ENCODE measurements around the gene NUP205. TPM values are rescaled to one million over a fixed set of nuclear protein-coding genes. Genes with fewer than 3 reads are reported as not detected.
A peak's percentile ranks its signal among the peaks of the same experiment; 100 is the strongest.

The NUP205 gene
- total RNA-seq, 1 donor from 2014 or later = 62.4 TPM

GRCh38 chr7:135552148-135552547, 5.6 kb upstream of the NUP205 start:
- ATAC-seq = no peak

GRCh38 chr7:135553346-135553745, 4.4 kb upstream of the NUP205 start:
- no peak for ATAC-seq

DNA sequence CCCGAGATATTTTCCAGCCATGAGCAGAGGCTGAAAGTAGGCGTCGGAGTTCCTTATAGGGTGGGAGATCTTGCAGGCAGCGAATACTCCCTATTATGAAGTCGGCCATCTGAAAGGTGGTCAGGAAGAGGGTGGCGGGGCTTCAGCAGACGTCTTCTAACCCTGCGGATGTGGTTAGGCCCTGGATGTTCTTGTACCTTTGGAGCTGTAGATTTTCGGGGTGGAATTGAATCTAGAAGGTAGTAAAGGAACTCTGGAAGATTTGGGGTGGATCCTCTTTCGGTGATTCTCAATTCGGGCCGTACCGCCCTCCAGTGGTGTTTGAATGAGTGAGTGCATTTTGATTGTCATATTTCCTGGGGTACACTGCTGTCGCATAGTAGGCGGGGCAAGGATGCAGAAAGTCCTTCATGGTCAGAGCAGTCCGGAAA, 635 bp downstream of the NUP205 start:
- peak; percentile 71 for ATAC-seq

GRCh38 chr7:135558881-135559280, 1.2 kb downstream of the NUP205 start:
- ATAC-seq = no peak

- ATAC-seq = no peak
Observed at GRCh38 chr7:135560631-135561030, 2.9 kb downstream of the NUP205 start.

DNA sequence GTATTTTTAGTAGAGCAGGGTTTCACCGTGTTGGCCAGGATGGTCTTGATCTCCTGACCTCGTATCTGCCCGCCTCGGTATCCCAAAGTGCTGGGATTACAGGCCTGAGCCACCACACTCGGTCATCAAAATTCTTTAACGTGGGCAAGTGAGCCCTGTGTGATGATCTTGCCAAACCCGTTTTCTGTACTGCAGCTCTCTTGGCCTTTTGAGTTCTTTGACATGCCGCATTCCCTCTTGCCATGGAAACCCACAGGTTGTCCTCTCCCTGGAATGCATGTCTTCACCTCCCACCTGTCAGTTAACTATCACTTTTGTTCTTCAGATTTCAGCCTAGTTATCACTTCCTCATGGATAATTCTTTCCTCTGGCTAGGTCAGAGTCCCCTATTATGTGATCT, 5.0 kb downstream of the NUP205 start:
- ATAC-seq = no peak

DNA sequence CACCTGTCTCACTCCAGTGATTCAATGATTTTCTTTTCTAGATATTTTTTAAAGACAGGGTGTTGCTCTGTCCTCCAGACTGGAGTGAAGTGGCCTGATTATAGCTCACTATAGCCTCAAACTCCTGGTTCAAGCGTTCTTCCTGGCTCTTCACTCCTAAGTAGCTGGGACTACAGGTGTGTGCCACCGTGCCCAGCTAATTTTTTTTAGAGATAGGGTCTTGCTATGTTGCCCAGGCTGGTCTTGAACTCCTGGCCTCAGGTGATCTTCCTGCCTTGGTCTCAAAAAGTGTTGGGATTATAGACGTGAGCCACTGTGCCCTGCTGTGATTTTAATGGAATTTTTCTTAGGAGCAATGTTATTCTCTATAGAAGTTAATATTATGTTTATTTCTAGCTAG, 14.1 kb downstream of the NUP205 start:
- ATAC-seq = no peak

GRCh38 chr7:135573541-135573940, 15.8 kb downstream of the NUP205 start:
- no peak for ATAC-seq

DNA sequence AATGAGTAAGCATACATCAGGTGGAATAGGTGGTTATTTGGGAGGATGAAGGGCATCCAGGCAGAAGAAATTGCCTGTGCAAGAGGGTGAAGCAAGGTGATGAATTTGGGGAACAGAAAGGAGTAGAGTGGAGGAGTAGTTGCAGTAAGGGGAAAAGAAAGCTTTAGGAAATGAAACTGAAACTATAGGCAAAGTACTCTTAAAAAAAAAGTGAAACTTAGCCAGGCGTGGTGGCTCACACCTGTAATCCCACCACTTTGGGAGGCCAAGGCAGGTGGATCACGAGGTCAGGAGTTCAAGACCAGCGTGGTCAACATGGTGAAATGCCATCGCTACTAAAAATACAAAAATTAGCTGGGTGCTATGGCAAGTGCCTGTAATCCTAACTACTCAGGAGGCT, 17.6 kb downstream of the NUP205 start:
- no peak for ATAC-seq

DNA sequence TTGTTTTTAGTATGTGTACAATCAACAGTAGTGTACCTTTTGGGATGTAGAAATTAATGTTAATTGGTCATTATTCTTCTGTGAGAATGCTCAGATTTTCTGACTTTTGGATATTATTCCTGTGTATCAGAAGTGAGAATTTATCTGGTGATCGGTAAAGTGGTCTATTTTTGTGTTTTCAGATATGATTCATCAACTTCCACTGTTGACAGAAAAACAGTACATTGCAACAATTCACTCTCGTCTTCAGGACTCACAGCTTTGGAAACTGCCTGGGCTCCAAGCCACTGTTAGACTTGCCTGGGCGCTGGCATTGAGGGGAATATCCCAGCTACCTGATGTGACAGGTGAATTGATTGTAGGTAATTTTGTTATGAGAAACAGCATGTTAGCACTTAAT, 20.9 kb downstream of the NUP205 start:
- ATAC-seq = no peak

DNA sequence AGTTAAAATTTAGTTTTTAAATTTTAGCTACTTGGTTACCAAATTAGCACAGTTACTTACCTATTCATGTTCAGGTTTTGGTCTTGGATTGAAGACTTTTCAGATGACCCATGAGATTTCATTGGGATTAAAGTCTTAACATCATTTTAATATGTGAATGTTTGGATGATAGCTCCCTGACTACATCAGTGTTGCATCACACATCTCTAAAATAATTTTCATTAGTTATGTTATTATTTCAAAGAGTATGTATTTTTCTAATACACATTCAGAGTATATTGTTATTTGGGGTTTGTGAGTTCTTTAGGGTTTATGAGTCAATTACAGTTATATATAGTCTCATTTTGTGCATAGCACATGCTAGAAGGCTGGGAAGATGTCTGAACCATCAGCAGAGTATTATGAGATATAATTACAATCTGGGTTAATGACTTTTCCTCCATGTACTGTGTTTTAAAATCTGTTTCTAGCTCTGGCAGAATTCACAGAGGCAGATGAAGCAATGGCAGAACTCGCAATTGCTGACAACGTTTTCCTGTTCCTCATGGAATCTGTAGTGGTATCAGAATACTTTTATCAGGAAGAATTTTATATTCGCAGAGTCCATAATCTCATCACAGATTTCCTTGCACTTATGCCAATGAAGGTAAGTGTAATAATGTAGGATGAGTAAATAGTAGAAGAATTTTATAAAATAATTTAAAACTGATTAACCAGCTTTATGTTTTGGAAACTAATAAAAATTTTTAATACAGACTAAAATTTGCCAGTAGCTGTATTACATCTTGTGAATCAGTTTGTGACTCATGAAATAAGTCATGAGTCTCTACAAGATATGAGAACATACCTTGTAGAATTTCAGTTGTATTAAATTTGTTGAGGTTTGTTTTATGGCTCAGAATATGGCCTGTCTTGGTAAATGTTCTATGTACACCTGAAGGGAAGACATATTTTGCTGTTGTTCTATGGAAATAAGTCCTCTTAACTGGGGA, 26.9 kb downstream of the NUP205 start:
- ATAC-seq = no peak

DNA sequence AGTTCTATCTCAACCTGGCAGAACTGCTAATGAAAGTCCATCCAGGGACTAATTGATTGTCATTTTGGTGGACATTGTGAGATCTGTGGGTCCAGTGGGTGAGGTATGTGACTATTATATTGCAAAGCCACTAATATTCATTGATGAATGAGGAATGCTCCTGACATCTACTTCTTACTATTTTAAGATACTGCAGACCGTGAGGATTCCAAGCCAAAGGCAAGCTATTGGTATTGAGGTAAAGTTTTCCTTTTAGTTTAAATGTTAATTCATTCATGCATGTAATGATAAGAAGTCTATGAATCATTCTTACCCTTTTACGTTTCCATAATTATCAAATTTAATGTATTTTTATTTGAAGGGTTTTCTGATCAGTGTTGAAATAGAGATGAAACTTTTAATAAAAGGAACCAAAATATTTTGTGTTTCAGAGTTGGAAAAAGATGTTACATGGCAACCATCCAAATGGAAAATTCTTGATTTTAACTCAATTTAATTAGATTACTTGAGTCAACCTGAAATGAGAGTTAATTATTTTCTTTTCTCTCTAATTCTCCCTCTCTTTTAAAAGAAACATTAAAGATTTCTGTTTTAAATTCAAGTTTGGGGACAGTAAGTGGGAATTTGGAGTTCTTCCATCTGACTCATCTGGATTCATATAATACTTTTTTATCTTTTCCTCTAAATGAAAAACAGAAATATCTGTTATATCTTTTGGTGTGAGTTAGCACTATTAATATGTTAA, 39.6 kb downstream of the NUP205 start:
- ATAC-seq = no peak

- no peak for ATAC-seq
Observed at GRCh38 chr7:135597926-135598305, 40.2 kb downstream of the NUP205 start.

- ATAC-seq = no peak
Observed at GRCh38 chr7:135599471-135599870, 41.8 kb downstream of the NUP205 start.

DNA sequence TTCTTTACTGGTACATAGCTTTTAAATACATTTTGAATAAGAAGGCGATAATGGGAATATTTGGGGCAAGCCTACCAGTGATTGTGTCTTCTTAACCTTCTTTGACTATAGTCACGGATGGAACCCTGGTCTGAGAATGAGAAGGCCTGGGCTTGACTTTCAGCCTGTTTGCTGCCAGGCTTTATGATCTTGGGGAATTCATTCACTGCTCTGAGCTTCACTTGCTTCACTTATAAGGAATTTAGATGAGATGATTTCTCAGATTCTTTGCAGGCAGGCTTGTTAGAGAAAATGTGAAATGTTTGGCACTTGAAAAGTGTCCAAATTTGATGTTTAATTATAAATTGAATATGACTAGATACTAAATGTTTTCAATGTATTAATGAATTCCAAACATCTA, 42.5 kb downstream of the NUP205 start:
- no peak for ATAC-seq

DNA sequence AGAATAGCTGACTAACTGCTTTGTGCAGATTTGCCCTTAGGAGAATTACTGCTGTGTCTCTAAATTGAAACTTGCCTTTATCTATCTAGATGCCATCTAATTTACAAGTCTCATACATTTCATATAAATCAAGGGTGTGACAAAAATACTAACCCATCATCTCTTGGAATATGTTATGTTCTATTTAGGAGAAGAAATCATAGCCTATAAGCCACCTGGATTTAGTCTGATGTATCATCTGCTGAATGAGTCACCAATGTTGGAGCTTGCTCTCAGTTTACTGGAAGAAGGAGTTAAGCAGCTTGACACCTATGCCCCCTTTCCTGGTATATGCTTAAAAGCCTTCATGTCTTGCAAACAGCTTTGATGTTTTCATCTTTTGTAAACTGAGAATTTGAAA, 43.5 kb downstream of the NUP205 start:
- ATAC-seq = peak; percentile 97

- no peak for ATAC-seq
Observed at GRCh38 chr7:135602304-135602703, 44.6 kb downstream of the NUP205 start.

DNA sequence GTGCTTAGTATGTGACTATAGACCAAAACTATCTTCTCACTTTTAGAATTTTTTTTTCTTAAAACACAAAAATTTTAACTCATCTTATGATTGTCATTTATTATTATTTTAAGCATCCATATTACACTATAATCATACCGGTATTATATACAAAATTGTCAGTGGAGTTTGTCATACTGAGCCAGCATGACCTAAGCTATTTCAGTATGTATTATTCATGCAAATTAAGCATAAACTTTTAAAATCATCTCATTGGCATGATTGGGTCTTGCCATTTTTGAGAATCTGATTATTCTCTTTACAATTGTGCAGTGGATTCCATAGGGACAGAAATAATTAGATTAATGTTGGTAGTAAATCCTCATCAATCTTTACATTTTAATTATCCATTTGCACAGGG, 58.4 kb downstream of the NUP205 start:
- no peak for ATAC-seq

DNA sequence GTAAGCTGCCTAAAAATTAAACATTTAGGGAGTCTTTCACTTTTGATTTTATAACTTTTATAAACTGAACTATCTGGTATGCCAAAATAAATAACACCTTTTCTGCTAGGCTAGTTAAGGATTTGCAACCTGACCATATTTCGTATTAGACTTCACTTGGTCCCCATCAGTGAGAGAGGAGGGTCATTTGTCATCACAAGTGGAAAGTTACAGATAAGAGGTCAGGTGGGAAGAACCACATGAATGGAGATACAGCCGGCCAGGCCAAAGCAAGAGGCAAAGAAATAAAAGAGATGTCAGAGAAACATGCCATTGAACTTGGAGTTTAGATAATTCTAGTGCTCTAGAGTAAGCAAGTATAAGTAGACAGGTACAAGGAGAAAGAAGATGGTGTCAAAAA, 60.1 kb downstream of the NUP205 start:
- ATAC-seq = no peak

DNA sequence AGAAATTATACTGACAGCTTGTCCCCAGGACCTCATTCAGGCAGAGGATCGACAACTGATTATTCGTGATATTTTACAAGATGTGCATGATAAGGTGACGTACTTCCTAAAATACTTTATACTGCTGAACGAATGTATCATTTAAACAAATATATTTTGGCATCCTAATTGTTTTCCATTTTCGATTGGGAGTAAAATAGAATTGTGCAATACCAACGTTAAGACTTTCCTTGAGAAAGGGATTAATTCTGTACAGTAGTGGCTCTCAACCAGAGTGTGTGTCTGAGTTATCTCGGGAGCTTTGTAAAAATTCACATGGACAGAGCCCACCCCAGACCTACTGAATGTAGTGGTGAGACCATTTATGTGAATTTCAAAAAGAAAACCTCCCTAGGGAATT, 60.8 kb downstream of the NUP205 start:
- ATAC-seq = no peak

GRCh38 chr7:135620447-135620846, 62.7 kb downstream of the NUP205 start:
- ATAC-seq = no peak

GRCh38 chr7:135620980-135621850, 63.5 kb downstream of the NUP205 start:
- peak; percentile 51 for ATAC-seq

Data from esophagus mucosa (tissue), 1 donor.